Measurements from ENCODE around the gene DDT.
"Not testable (repeated sequence)": the region's sequence is repeated elsewhere in the genome, so short reads cannot be mapped to it uniquely, and the experiment has no call there.

Gene DDT

DNA sequence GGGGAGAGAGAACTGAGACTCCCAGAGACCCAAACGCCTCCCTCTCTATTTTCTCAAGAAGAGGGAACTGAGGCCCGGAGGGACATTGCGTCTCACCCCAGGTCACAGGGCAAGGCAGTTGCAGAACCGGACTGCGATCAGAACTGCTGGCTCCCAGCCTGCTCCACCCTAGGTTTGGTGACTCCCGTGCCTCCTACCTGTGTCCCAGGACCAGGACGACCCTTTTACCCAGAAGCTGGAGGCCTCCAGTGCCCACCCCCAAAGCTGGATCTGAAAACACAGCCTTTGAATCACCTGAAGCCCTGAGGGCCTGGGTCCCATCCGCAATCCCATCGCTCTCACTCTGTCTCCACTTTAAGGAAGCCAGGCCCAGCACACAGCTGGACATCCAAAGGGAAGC is 29.6 kb upstream of the DDT start:
- H2AFZ ChIP-seq (ENCODE audit: low read depth, low read length, severe bottlenecking): no peak overlapping the region
- no peak overlapping the region for H3K27ac ChIP-seq (ENCODE audit: low read depth, low read length)
- H3K9me3 ChIP-seq (ENCODE audit: insufficient read depth, low read length): no peaks in the 10 kb centered on the region
- no peaks in the 10 kb centered on the region for H3F3A ChIP-seq (ENCODE audit: insufficient read depth)
- no peaks in the 10 kb centered on the region for H4K20me1 ChIP-seq (ENCODE audit: low read depth, low read length)
- TF ChIP-seq, protein P1, sequence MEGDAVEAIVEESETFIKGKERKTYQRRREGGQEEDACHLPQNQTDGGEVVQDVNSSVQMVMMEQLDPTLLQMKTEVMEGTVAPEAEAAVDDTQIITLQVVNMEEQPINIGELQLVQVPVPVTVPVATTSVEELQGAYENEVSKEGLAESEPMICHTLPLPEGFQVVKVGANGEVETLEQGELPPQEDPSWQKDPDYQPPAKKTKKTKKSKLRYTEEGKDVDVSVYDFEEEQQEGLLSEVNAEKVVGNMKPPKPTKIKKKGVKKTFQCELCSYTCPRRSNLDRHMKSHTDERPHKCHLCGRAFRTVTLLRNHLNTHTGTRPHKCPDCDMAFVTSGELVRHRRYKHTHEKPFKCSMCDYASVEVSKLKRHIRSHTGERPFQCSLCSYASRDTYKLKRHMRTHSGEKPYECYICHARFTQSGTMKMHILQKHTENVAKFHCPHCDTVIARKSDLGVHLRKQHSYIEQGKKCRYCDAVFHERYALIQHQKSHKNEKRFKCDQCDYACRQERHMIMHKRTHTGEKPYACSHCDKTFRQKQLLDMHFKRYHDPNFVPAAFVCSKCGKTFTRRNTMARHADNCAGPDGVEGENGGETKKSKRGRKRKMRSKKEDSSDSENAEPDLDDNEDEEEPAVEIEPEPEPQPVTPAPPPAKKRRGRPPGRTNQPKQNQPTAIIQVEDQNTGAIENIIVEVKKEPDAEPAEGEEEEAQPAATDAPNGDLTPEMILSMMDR (IDR thresholded peaks at IDR 0.05; ENCODE audit: insufficient read depth, low read length, poor library complexity, severe bottlenecking): no peak
- no peak for TF ChIP-seq EZH2phosphoT487 (conservative IDR thresholded peaks at IDR 0.05; ENCODE audit: low read length)
- no peaks in the 10 kb centered on the region for H3K27me3 ChIP-seq (ENCODE audit: low read length)
- no peaks in the 10 kb centered on the region for H3K9me2 ChIP-seq (replicated peaks; ENCODE audit: insufficient read depth, low read length)
- no peaks in the 10 kb centered on the region for H3K79me2 ChIP-seq (ENCODE audit: insufficient read depth, low read length)
- no peaks in the 10 kb centered on the region for H3K36me3 ChIP-seq (ENCODE audit: low read length)
- H3K4me3 ChIP-seq (ENCODE audit: insufficient read depth, low read length, poor library complexity, severe bottlenecking): no peak overlapping the region
- no peak overlapping the region for H3K4me2 ChIP-seq (ENCODE audit: low read depth, low read length, poor library complexity, severe bottlenecking)
- H3K9ac ChIP-seq (ENCODE audit: low read length): no peak overlapping the region

DNA sequence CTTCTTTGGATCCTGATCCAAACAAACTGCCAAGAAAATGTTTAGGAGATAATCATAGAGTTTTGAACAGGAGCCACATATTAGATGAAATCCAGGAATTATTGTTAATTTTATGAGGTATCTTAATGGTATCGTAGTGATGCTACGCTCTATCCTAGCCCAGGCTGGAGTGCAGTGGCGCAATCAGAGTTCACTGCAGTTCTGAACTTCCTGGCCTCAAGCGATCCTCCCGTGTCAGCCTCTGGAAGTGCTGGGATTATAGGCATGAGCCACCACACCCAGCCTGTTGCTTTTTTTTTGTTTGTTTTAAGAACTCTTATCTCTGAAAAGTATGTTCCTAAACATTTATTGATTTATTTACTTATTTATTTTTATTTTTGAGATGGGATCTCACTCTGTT is 28.6 kb upstream of the DDT start:
- no peaks in the 10 kb centered on the region for H3K79me2 ChIP-seq (ENCODE audit: insufficient read depth, low read length)
- no peaks in the 10 kb centered on the region for H3K9me3 ChIP-seq (ENCODE audit: insufficient read depth, low read length)
- H3F3A ChIP-seq (ENCODE audit: insufficient read depth): no peaks in the 10 kb centered on the region
- TF ChIP-seq, protein P1 (IDR thresholded peaks at IDR 0.05; ENCODE audit: insufficient read depth, low read length, poor library complexity, severe bottlenecking): no peak
- no peak for TF ChIP-seq EZH2phosphoT487 (conservative IDR thresholded peaks at IDR 0.05; ENCODE audit: low read length)
- H2AFZ ChIP-seq (ENCODE audit: low read depth, low read length, severe bottlenecking): no peak overlapping the region
- H3K27me3 ChIP-seq (ENCODE audit: low read length): no peaks in the 10 kb centered on the region
- H3K4me3 ChIP-seq (ENCODE audit: insufficient read depth, low read length, poor library complexity, severe bottlenecking): no peak overlapping the region
- H3K9ac ChIP-seq (ENCODE audit: low read length): no peak overlapping the region
- H4K20me1 ChIP-seq (ENCODE audit: low read depth, low read length): no peaks in the 10 kb centered on the region
- H3K4me2 ChIP-seq (ENCODE audit: low read depth, low read length, poor library complexity, severe bottlenecking): no peak overlapping the region
- H3K36me3 ChIP-seq (ENCODE audit: low read length): no peaks in the 10 kb centered on the region
- H3K9me2 ChIP-seq (replicated peaks; ENCODE audit: insufficient read depth, low read length): no peaks in the 10 kb centered on the region
- no peak overlapping the region for H3K27ac ChIP-seq (ENCODE audit: low read depth, low read length)

DNA sequence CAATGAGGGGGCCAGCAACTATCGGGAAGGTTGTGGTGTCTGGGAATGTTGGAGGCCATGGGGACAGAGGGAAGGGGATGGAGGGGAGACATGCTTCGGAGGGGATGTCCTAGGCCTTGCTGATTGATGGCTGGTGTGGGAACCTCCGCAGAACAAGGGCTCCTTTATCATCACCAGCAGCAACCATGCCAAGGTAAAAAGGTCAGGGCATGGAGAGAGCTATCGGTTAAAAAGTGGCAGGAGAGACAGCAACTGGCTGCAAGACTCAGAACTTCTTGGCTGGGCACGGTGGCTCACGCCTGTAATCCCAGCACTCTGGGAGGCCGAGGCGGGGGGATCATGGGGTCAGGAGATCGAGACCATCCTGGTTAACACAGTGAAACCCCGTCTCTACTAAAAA is 28.0 kb upstream of the DDT start:
- Histone ChIP-seq H3K4me3 (ENCODE audit: insufficient read depth, low read length, poor library complexity, severe bottlenecking) (no peak overlapping the region), H3K9ac (ENCODE audit: low read length) (no peak overlapping the region), H2AFZ (ENCODE audit: low read depth, low read length, severe bottlenecking) (no peak overlapping the region), H3K9me3 (ENCODE audit: insufficient read depth, low read length) (no peaks in the 10 kb centered on the region), H3K79me2 (ENCODE audit: insufficient read depth, low read length) (no peaks in the 10 kb centered on the region), H3K4me2 (ENCODE audit: low read depth, low read length, poor library complexity, severe bottlenecking) (no peak overlapping the region), H3K27ac (ENCODE audit: low read depth, low read length) (no peak overlapping the region), H3F3A (ENCODE audit: insufficient read depth) (no peaks in the 10 kb centered on the region), H3K36me3 (ENCODE audit: low read length) (no peaks in the 10 kb centered on the region), H3K9me2 (replicated peaks; ENCODE audit: insufficient read depth, low read length) (no peaks in the 10 kb centered on the region), H3K27me3 (ENCODE audit: low read length) (no peaks in the 10 kb centered on the region), H4K20me1 (ENCODE audit: low read depth, low read length) (no peaks in the 10 kb centered on the region)
- TF ChIP-seq, protein P1 (IDR thresholded peaks at IDR 0.05; ENCODE audit: insufficient read depth, low read length, poor library complexity, severe bottlenecking): no peak
- TF ChIP-seq EZH2phosphoT487 (conservative IDR thresholded peaks at IDR 0.05; ENCODE audit: low read length): no peak

DNA sequence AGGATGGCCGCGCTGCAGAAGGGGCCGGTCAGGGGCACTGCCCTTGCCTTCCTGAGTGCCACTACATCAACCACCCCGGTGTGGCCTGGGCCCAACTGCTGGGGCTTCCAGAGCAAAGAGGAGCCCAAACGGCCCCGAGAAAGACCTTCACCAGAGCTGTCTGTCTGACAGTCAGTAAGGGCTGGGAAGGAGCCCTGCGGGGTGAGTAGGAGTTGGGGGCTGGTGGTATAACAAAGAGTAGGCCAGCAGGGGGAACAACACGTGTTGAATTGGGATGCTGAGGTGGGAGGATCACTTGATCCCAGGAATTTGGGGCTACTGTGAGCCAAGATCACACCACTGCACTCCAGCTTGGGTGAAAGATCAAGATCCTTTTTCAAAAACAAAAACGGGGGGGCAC is 27.1 kb upstream of the DDT start:
- no peak overlapping the region for H2AFZ ChIP-seq (ENCODE audit: low read depth, low read length, severe bottlenecking)
- H3K9me3 ChIP-seq (ENCODE audit: insufficient read depth, low read length): no peaks in the 10 kb centered on the region
- no peak overlapping the region for H3K4me2 ChIP-seq (ENCODE audit: low read depth, low read length, poor library complexity, severe bottlenecking)
- no peak overlapping the region for H3K4me3 ChIP-seq (ENCODE audit: insufficient read depth, low read length, poor library complexity, severe bottlenecking)
- H3K79me2 ChIP-seq (ENCODE audit: insufficient read depth, low read length): no peaks in the 10 kb centered on the region
- H4K20me1 ChIP-seq (ENCODE audit: low read depth, low read length): no peaks in the 10 kb centered on the region
- H3K9me2 ChIP-seq (replicated peaks; ENCODE audit: insufficient read depth, low read length): no peaks in the 10 kb centered on the region
- no peaks in the 10 kb centered on the region for H3F3A ChIP-seq (ENCODE audit: insufficient read depth)
- H3K27ac ChIP-seq (ENCODE audit: low read depth, low read length): no peak overlapping the region
- no peaks in the 10 kb centered on the region for H3K27me3 ChIP-seq (ENCODE audit: low read length)
- no peak overlapping the region for H3K9ac ChIP-seq (ENCODE audit: low read length)
- H3K36me3 ChIP-seq (ENCODE audit: low read length): no peaks in the 10 kb centered on the region
- no peak for TF ChIP-seq EZH2phosphoT487 (conservative IDR thresholded peaks at IDR 0.05; ENCODE audit: low read length)
- TF ChIP-seq, protein P1 (IDR thresholded peaks at IDR 0.05; ENCODE audit: insufficient read depth, low read length, poor library complexity, severe bottlenecking): no peak

DNA sequence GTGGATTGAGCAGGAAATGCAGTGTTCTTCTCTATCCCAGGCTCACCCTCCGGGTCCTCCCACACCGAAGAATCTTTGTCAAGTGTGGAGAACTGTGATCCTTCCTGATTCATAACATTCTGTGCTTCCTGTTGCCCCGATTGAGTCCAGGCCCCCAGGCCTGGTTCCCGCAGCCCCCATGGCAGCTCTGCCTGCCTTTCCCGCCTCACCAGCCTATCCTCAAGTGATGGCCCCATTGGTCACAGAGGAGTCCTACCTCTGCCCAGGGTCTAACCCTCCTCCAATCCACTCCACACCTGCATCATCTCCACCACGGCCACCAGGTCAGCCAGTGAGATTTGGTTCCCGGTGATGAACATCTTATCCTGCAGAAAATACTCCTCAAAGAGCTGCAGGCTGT is 25.5 kb upstream of the DDT start:
- H3K4me2 ChIP-seq (ENCODE audit: low read depth, low read length, poor library complexity, severe bottlenecking); H4K20me1 ChIP-seq (ENCODE audit: low read depth, low read length); H3K27me3 ChIP-seq (ENCODE audit: low read length); H3K9me2 ChIP-seq (replicated peaks; ENCODE audit: insufficient read depth, low read length); H3K36me3 ChIP-seq (ENCODE audit: low read length); H3K9me3 ChIP-seq (ENCODE audit: insufficient read depth, low read length); H3F3A ChIP-seq (ENCODE audit: insufficient read depth); H3K27ac ChIP-seq (ENCODE audit: low read depth, low read length); H3K4me3 ChIP-seq (ENCODE audit: insufficient read depth, low read length, poor library complexity, severe bottlenecking); H3K9ac ChIP-seq (ENCODE audit: low read length); H2AFZ ChIP-seq (ENCODE audit: low read depth, low read length, severe bottlenecking); H3K79me2 ChIP-seq (ENCODE audit: insufficient read depth, low read length): not testable (repeated sequence)

Data from SU-DHL-6 (cell line).